HepG2 (cell line): ENCODE measurements around the gene TPGS1. TPM values are rescaled to one million over a fixed set of nuclear protein-coding genes. Genes with fewer than 3 reads are reported as not detected.
A peak's percentile ranks its signal among the peaks of the same experiment; 100 is the strongest.

ENCODE experiments used
- ATAC-seq: fragments of 200-7000 bp; cut with Tn5 transposase; 3 replicates; pipeline ENCODE4 v1.9.1; 2020; ENCODE audit warnings: mild to moderate bottlenecking, moderate library complexity
- BruUV-seq: library from RNA; stranded (reverse); fragments of 400-500 nt; replicated peaks from 2 replicates; lab custom pipeline; 2021; lab: Mats Ljungman, UMichigan
- CTCF ChIA-PET: fragments of 300-600 bp; formaldehyde crosslinking; extraction: SDS; loops from one replicate; lab custom pipeline; 2021; ENCODE audit warnings: low total read pairs, inconsistent platforms, low intra/inter-chr PET ratio; lab: Yijun Ruan, JAX
- POLR2A ChIA-PET: fragments of 350-600 bp; sonication (Branson Sonifier 250); formaldehyde crosslinking; loops from one replicate; lab custom pipeline; 2020; ENCODE audit warnings: antibody characterized with exemption, inconsistent platforms; lab: Yijun Ruan, JAX
- DNase-seq: peaks from one replicate; pipeline ENCODE4 v3.0.0-alpha.2; 2015; ENCODE audit warnings: low spot score
- FAIRE-seq: peaks from 3 replicates; lab custom pipeline; 2011; peaks lifted over from hg19 to GRCh38; lab: Jason Lieb, UNC
- H2AFZ ChIP-seq: one replicate; pipeline ENCODE4 v1.6.1; 2011; ENCODE audit warnings: low read length, inconsistent platforms
- H3K27ac ChIP-seq: fragments of 300-600 bp; 3 replicates; pipeline ENCODE4 v1.8.0; 2011; ENCODE audit warnings: mixed run types, mild to moderate bottlenecking, mixed read lengths, low read length, inconsistent platforms; ENCODE audit not compliant: insufficient read depth; ENCODE audit errors: extremely low read length
- H3K27me3 ChIP-seq, 2 experiments: fragments of 200-600 bp in 1 of 2; 2 replicates in 1 of 2; 3 replicates in 1 of 2; pipeline versions ENCODE4 v1.6.0 to v1.8.0; 2011; ENCODE audit warnings: low read length in 2 of 2, mild to moderate bottlenecking in 2 of 2, moderate library complexity in 2 of 2, inconsistent platforms in 1 of 2; ENCODE audit not compliant: insufficient read depth in 2 of 2, control insufficient read depth in 1 of 2
- H3K36me3 ChIP-seq, 2 experiments: fragments of 200-600 bp in 1 of 2; replicated peaks in 1 of 2; 2 replicates in 1 of 2; 3 replicates in 1 of 2; pipeline versions ENCODE4 v1.5.1 to v1.8.0; 2011; ENCODE audit warnings: low read length in 2 of 2, inconsistent platforms in 1 of 2; ENCODE audit not compliant: insufficient read depth in 2 of 2, control insufficient read depth in 1 of 2
- H3K4me1 ChIP-seq: 2 replicates; pipeline ENCODE4 v1.5.1; 2012; ENCODE audit warnings: low read length, inconsistent platforms; ENCODE audit not compliant: insufficient read depth
- H3K4me2 ChIP-seq: 2 replicates; pipeline ENCODE4 v1.6.0; 2011; ENCODE audit warnings: low read depth, low read length, inconsistent platforms
- H3K4me3 ChIP-seq, 3 experiments: fragments of 200-600 bp in 1 of 3; sonication (generic), shearing (Covaris generic) in 1 of 3; replicated peaks in 1 of 3; 2 replicates each; pipeline ENCODE4 v1.5.1; 2011 to 2016; ENCODE audit warnings: low read length in 3 of 3, inconsistent platforms in 2 of 3, low read depth in 2 of 3, mild to moderate bottlenecking in 2 of 3, control low read depth in 1 of 3, mixed read lengths in 1 of 3; ENCODE audit not compliant: insufficient read depth in 1 of 3
- H3K79me2 ChIP-seq: one replicate; pipeline ENCODE4 v1.6.1; 2011; ENCODE audit warnings: low read length, inconsistent platforms; ENCODE audit not compliant: insufficient read depth
- H3K9ac ChIP-seq: 2 replicates; pipeline ENCODE4 v1.6.0; 2011; ENCODE audit warnings: mild to moderate bottlenecking, low read depth, low read length, inconsistent platforms; ENCODE audit not compliant: insufficient read depth
- H3K9me3 ChIP-seq: 2 replicates; pipeline ENCODE4 v1.5.1; 2012; ENCODE audit warnings: mild to moderate bottlenecking, low read length
- H4K20me1 ChIP-seq: 2 replicates; pipeline ENCODE4 v1.6.0; 2011; ENCODE audit warnings: inconsistent platforms, mild to moderate bottlenecking, low read length, moderate library complexity; ENCODE audit not compliant: insufficient read depth
- AGO1 ChIP-seq: fragments of 200-400 bp; formaldehyde crosslinking; IDR thresholded peaks from 2 replicates; pipeline ENCODE4 v1.6.1; 2017; ENCODE audit warnings: mild to moderate bottlenecking, low read depth, low read length, moderate library complexity; ENCODE audit not compliant: poor library complexity, severe bottlenecking
- ARID4A ChIP-seq: sonication (generic); formaldehyde crosslinking; IDR thresholded peaks from 2 replicates; pipeline ENCODE4 v1.5.0; 2020; ENCODE audit warnings: mild to moderate bottlenecking, missing genetic modification reagents, borderline replicate concordance
- CAMTA2 ChIP-seq: sonication (generic); formaldehyde crosslinking; IDR thresholded peaks from 2 replicates; pipeline ENCODE4 v1.4.0; 2020; ENCODE audit warnings: mild to moderate bottlenecking, missing genetic modification reagents, borderline replicate concordance
- CBFB ChIP-seq: sonication (generic); formaldehyde crosslinking; IDR thresholded peaks from 2 replicates; pipeline ENCODE4 v1.4.0; 2020; ENCODE audit warnings: missing genetic modification reagents
- RARA ChIP-seq: IDR thresholded peaks from 2 replicates; pipeline ENCODE4 v1.6.1; 2016; ENCODE audit warnings: missing genetic modification reagents, missing compliant biosample characterization
- TCF7L2 ChIP-seq: IDR thresholded peaks from 2 replicates; pipeline ENCODE4 v1.6.1; 2011; ENCODE audit warnings: mild to moderate bottlenecking, low read depth, low read length, moderate library complexity
- ZFX ChIP-seq: sonication (generic); formaldehyde crosslinking; IDR thresholded peaks from 2 replicates; pipeline ENCODE4 v1.4.0; 2020; ENCODE audit warnings: mild to moderate bottlenecking, low read depth, missing genetic modification reagents, moderate library complexity
- ZNF547 ChIP-seq: sonication (generic); formaldehyde crosslinking; IDR thresholded peaks from 2 replicates; pipeline ENCODE4 v1.5.1; 2020; ENCODE audit warnings: mild to moderate bottlenecking, missing genetic modification reagents
- ZNF747 ChIP-seq: sonication (generic); formaldehyde crosslinking; IDR thresholded peaks from 2 replicates; pipeline ENCODE4 v1.8.1; 2023; ENCODE audit warnings: missing genetic modification reagents, mild to moderate bottlenecking, borderline replicate concordance
- ZNF768 ChIP-seq: sonication (generic); formaldehyde crosslinking; IDR thresholded peaks from 2 replicates; pipeline ENCODE4 v1.4.0; 2020; ENCODE audit warnings: missing genetic modification reagents
- ZNF841 ChIP-seq: sonication (generic); formaldehyde crosslinking; IDR thresholded peaks from 2 replicates; pipeline ENCODE4 v1.8.1; 2023; ENCODE audit warnings: missing genetic modification reagents, borderline replicate concordance
- WGBS: methylation state at CpG from one replicate; pipeline ENCODE4 v1.1.6; 2017; ENCODE audit warnings: low lambda C conversion rate; 5-methylcytosine and 5-hydroxymethylcytosine counted together
- in situ Hi-C: cut with HindIII; loops from 2 replicates; pipeline ENCODE4 v1.10.0; 2017; ENCODE audit warnings: low pct_unique_long_range_greater_than_20kb; ENCODE audit not compliant: extremely low pct_ligation_motif_present
- intact Hi-C: fragments of 100-400 bp; cut with micrococcal nuclease; formaldehyde crosslinking; loops from one replicate; pipeline ENCODE4 v1.10.0; 2022; ENCODE audit not compliant: unreplicated experiment
- polyA plus RNA-seq, 8 experiments: library from polyadenylated mRNA; depleted of rRNA in 3 of 8; stranded (reverse) in 7 of 8; unstranded in 1 of 8; fragments of >200 nt; fragmentation: Illumina TruSeq in 4 of 8; extraction: Trizol in 4 of 8; gene quantifications; 2 replicates each; pipeline versions ENCODE4 v1.2.1 to v1.2.3, GENCODE V29; 2011 to 2016; ENCODE audit warnings: low read depth in 4 of 8, missing spikeins in 1 of 8, mixed read lengths in 1 of 8; ENCODE audit not compliant: insufficient read depth in 1 of 8
- total RNA-seq, 5 experiments: library from RNA; depleted of rRNA; stranded (reverse); fragments of >200 nt; fragmentation: Illumina TruSeq; extraction: Trizol; gene quantifications; 2 replicates each; pipeline ENCODE4 v1.2.3, GENCODE V29; 2016; ENCODE audit warnings: low read depth in 1 of 5

TPGS1 gene
- total and polyA plus RNA-seq, 2 of the 13 experiments (the other 11 are each of a cell fraction or from before 2014, with no cell fraction given), result 1.1 to 6.2 TPM

- FAIRE-seq, result no peak
- H3K9me3 ChIP-seq, result no peaks in the 10 kb centered on the region
Measured at GRCh38 chr19:472005-472858, 35.1 kb upstream of the TPGS1 start.

GRCh38 chr19:474126-475078 is 32.9 kb upstream of the TPGS1 start:
- no peak overlapping the region for H3K9ac ChIP-seq
- H4K20me1 ChIP-seq, result no peaks in the 10 kb centered on the region
- H3K27ac ChIP-seq, result no peak overlapping the region
- H3K27me3 ChIP-seq, result peaks cover 5 to 31% of the 10 kb centered on the region in 2 experiments; a peak in 4 of 5 replicates
- POLR2A ChIA-PET, result no interaction called here
- no peaks in the 10 kb centered on the region for H3K36me3 ChIP-seq
- no peak overlapping the region for H2AFZ ChIP-seq
- ATAC-seq (peak; percentile 68), FAIRE-seq (no peak), DNase-seq (no peak)
- no peak overlapping the region for H3K4me2 ChIP-seq
- no TSS peak for BruUV-seq
- 67% methylated on average over 22 of the region's 57 CpGs for WGBS
- intact Hi-C loops (no loop called here), in situ Hi-C loops (no loop called here)
- no peaks in the 10 kb centered on the region for H3K79me2 ChIP-seq
- CTCF ChIA-PET, result no interaction called here
- H3K9me3 ChIP-seq, result no peaks in the 10 kb centered on the region
- H3K4me1 ChIP-seq, result no peaks in the 10 kb centered on the region
- H3K4me3 ChIP-seq, result no peak overlapping the region
- TF ChIP-seq TCF7L2 (no peak), ZNF547 (peak; percentile 56; the same call in 1 of the 2 replicates), ARID4A (CRISPR knock-in tag) (no peak), ZFX (CRISPR knock-in tag) (0 out of 2 replicates have a peak, but pooled peaks have one; percentile 17)

More at GRCh38 chr19:472005-472858, 35.1 kb upstream of the TPGS1 start:
- Histone ChIP-seq H2AFZ (no peak overlapping the region), H3K79me2 (no peaks in the 10 kb centered on the region), H3K36me3 (no peaks in the 10 kb centered on the region), H4K20me1 (no peaks in the 10 kb centered on the region), H3K4me3 (no peak overlapping the region), H3K4me2 (no peak overlapping the region), H3K9ac (no peak overlapping the region), H3K27me3 (peaks cover under 1 to 21% of the 10 kb centered on the region in 2 experiments; a peak in 3 of 5 replicates), H3K4me1 (no peaks in the 10 kb centered on the region), H3K27ac (no peak overlapping the region)
- in situ Hi-C loops (no loop called here), intact Hi-C loops (no loop called here)
- DNase-seq, result no peak
- BruUV-seq, result no TSS peak
- ChIA-PET POLR2A (no interaction called here), CTCF (no interaction called here)
- TF ChIP-seq RARA (CRISPR knock-in tag), result no peak
- no peak for TF ChIP-seq CBFB (CRISPR knock-in tag)
- TF ChIP-seq AGO1, result peak; percentile 38
- TF ChIP-seq ZNF747 (CRISPR knock-in tag), result no peak
- no peak for TF ChIP-seq ZNF841 (CRISPR knock-in tag)
- TF ChIP-seq ZNF768 (CRISPR knock-in tag), result peak; percentile 90
- no peak for TF ChIP-seq CAMTA2 (CRISPR knock-in tag)
- WGBS, result 18% methylated on average over 19 of the region's 23 CpGs
- ATAC-seq, result no peak; the same call in 2 of the 3 replicates
